Suppressor macrophage (primary cell): ENCODE measurements around the gene EIF5AL1.
A peak's percentile ranks its signal among the peaks of the same experiment; 100 is the strongest.
"Not testable (repeated sequence)": the region's sequence is repeated elsewhere in the genome, so short reads cannot be mapped to it uniquely, and the experiment has no call there.

Source experiments
- DNase-seq, 4 experiments: peaks; one replicate each; pipeline ENCODE4 v3.0.0-alpha.2; 2020 to 2022
- total RNA-seq, 17 experiments: gene quantifications; one replicate each; lab custom pipeline; 2026; ENCODE audit warnings: mixed read lengths in 6 of 17, inconsistent platforms in 3 of 17; lab: John Stamatoyannopoulos, UW

EIF5AL1 gene
- total RNA-seq: 2.0 to 4.9 (median 3.3) reads per million in 17 experiments

- not testable (repeated sequence) for DNase-seq
Measured at GRCh38 chr10:79511891-79512583, at the start of gene EIF5AL1. TSS of gene EIF5AL1 (plus strand) at chr10:79512533. CDS start at chr10:79512650, 117 bp downstream.

- no peak for DNase-seq
Measured at GRCh38 chr10:79463578-79464496, 48.5 kb upstream of the EIF5AL1 start.

- DNase-seq: no peak
Measured at GRCh38 chr10:79465341-79465740, 47.0 kb upstream of the EIF5AL1 start.

GRCh38 chr10:79468015-79468560, 44.2 kb upstream of the EIF5AL1 start:
- DNase-seq: no peak

- no peak for DNase-seq
Measured at GRCh38 chr10:79468841-79469585, 43.3 kb upstream of the EIF5AL1 start.

- DNase-seq: no peak
Measured at GRCh38 chr10:79470096-79470495, 42.2 kb upstream of the EIF5AL1 start.

- no peak for DNase-seq
Measured at GRCh38 chr10:79471776-79472175, 40.6 kb upstream of the EIF5AL1 start.

GRCh38 chr10:79472449-79472848, 39.9 kb upstream of the EIF5AL1 start:
- DNase-seq: no peak

- DNase-seq: peak in 2 of 4 experiments; percentile 12 to 27
Measured at GRCh38 chr10:79472951-79473350, 39.4 kb upstream of the EIF5AL1 start.

GRCh38 chr10:79473496-79474095, 38.7 kb upstream of the EIF5AL1 start:
- peak; percentile 31 to 68 (median 62) for DNase-seq

- DNase-seq: no peak
Measured at GRCh38 chr10:79475119-79475653, 37.1 kb upstream of the EIF5AL1 start.

GRCh38 chr10:79475877-79476276, 36.5 kb upstream of the EIF5AL1 start:
- no peak for DNase-seq

- DNase-seq: peak in 3 of 4 experiments; percentile 13 to 32 (median 18)
Measured at GRCh38 chr10:79476645-79477044, 35.7 kb upstream of the EIF5AL1 start.

GRCh38 chr10:79477456-79477855, 34.9 kb upstream of the EIF5AL1 start:
- DNase-seq: no peak

GRCh38 chr10:79479283-79479909, 32.9 kb upstream of the EIF5AL1 start:
- no peak for DNase-seq

- no peak for DNase-seq
Measured at GRCh38 chr10:79482304-79482703, 30.0 kb upstream of the EIF5AL1 start.

GRCh38 chr10:79482741-79483140, 29.6 kb upstream of the EIF5AL1 start:
- DNase-seq: no peak

- DNase-seq: no peak
Measured at GRCh38 chr10:79483299-79483698, 29.0 kb upstream of the EIF5AL1 start.

- DNase-seq: no peak
Measured at GRCh38 chr10:79483948-79484347, 28.4 kb upstream of the EIF5AL1 start.

GRCh38 chr10:79484476-79484875, 27.9 kb upstream of the EIF5AL1 start:
- no peak for DNase-seq
